Sciatic nerve (tissue), 2 donors: ENCODE results near the gene ACOT11. TPM values are rescaled to one million over a fixed set of nuclear protein-coding genes. Genes with fewer than 3 reads are reported as not detected.
"Not testable (repeated sequence)": the region's sequence is repeated elsewhere in the genome, so short reads cannot be mapped to it uniquely, and the experiment has no call there.

Experiments
- ATAC-seq: fragments of 200-7000 bp; cut with Tn5 transposase; one replicate; pipeline ENCODE4 v1.9.1; 2020; ENCODE audit warnings: mild to moderate bottlenecking, moderate library complexity
- DNase-seq: peaks from one replicate; pipeline ENCODE4 v3.0.0-alpha.2; 2020; ENCODE audit warnings: low spot score
- intact Hi-C: fragments of 100-400 bp; cut with DNase I; formaldehyde crosslinking; loops from one replicate; pipeline ENCODE4 v1.14.2; 2022
- total RNA-seq: library from RNA; stranded (reverse); fragmentation: NEBNext Ultra II Directional; extraction: Animal tissue kit (Norgen Biotek cat#: 25700); gene quantifications from one replicate; pipeline ENCODE4 v1.2.1, GENCODE V29; 2021
- donor health status: DM: no; HTN: no; CAD: no.
- donor health status: DM: no; HTN: no; CAD: no.

Gene ACOT11
- total RNA-seq, 1 donor from 2014 or later = 11.9 TPM

GRCh38 chr1:54623216-54624007 lies 75.4 kb downstream of the ACOT11 start, which contains the start of gene FAM151A:
TSS of gene FAM151A (minus strand) at chr1:54623525. CDS start at chr1:54623395, 130 bp downstream.
- DNase-seq (no peak), ATAC-seq (no peak)
- intact Hi-C loops = no loop called here

GRCh38 chr1:54624466-54625464 lies 76.7 kb downstream of the ACOT11 start:
- ATAC-seq = no peak
- intact Hi-C loops = no loop called here
- no peak for DNase-seq

- DNase-seq (no peak), ATAC-seq (no peak)
- intact Hi-C loops = no loop called here
Measured at GRCh38 chr1:54627196-54627595, 79.2 kb downstream of the ACOT11 start.

GRCh38 chr1:54635804-54636203 lies 87.8 kb downstream of the ACOT11 start:
- ATAC-seq, DNase-seq, intact Hi-C loops: not testable (repeated sequence)

GRCh38 chr1:54636461-54637446 lies 88.7 kb downstream of the ACOT11 start:
- intact Hi-C loops, DNase-seq, ATAC-seq: not testable (repeated sequence)

- ATAC-seq (no peak), DNase-seq (no peak)
- intact Hi-C loops = loop anchor here (1.0 kb wide), 1 partner anchor 65 kb away; no protein-coding TSS in a partner anchor
Measured at GRCh38 chr1:54640361-54640760, 92.3 kb downstream of the ACOT11 start.

- DNase-seq (no peak), ATAC-seq (no peak)
- intact Hi-C loops = loop anchor here (1.0 kb wide), 1 partner anchor 66 kb away; no protein-coding TSS in a partner anchor
Measured at GRCh38 chr1:54640863-54641836, 93.1 kb downstream of the ACOT11 start, which contains the start of gene MROH7. TSS of gene MROH7 (plus strand) at chr1:54641786. CDS start at chr1:54652927, 11,141 bp downstream.

GRCh38 chr1:54643736-54644135 lies 95.7 kb downstream of the ACOT11 start:
- intact Hi-C loops = no loop called here
- no peak for DNase-seq
- ATAC-seq = no peak

- DNase-seq (no peak), ATAC-seq (no peak)
- intact Hi-C loops = no loop called here
Measured at GRCh38 chr1:54645806-54646676, 98.0 kb downstream of the ACOT11 start.

GRCh38 chr1:54649130-54649898 lies 101.3 kb downstream of the ACOT11 start:
- DNase-seq (no peak), ATAC-seq (no peak)
- intact Hi-C loops = no loop called here

GRCh38 chr1:54649921-54650320 lies 101.9 kb downstream of the ACOT11 start:
- intact Hi-C loops = no loop called here
- ATAC-seq = no peak
- DNase-seq = no peak

GRCh38 chr1:54650417-54650816 lies 102.4 kb downstream of the ACOT11 start:
- intact Hi-C loops = no loop called here
- DNase-seq (no peak), ATAC-seq (no peak)

- intact Hi-C loops = no loop called here
- DNase-seq (no peak), ATAC-seq (no peak)
Measured at GRCh38 chr1:54651608-54652007, 103.6 kb downstream of the ACOT11 start.

GRCh38 chr1:54652168-54652567 lies 104.1 kb downstream of the ACOT11 start:
- DNase-seq = no peak
- peak; percentile 22 for ATAC-seq
- intact Hi-C loops = no loop called here

- ATAC-seq = no peak
- intact Hi-C loops = no loop called here
Measured at GRCh38 chr1:54653036-54653435, 105.0 kb downstream of the ACOT11 start.

More at GRCh38 chr1:54653036-54653435, 105.0 kb downstream of the ACOT11 start:
- DNase-seq = no peak
